Transverse colon (tissue), 4 donors: ENCODE measurements around the gene ABHD16A.

Experiments used
- CTCF ChIP-seq, 5 experiments: fragments of 200-600 bp in 3 of 5; fragments of 450-650 bp in 2 of 5; sonication (generic) in 3 of 5; IDR thresholded peaks; 1 replicate in 2 of 5; 2 replicates in 3 of 5; pipeline ENCODE4 v1.5.1; 2016 to 2017; ENCODE audit warnings: antibody characterized with exemption in 5 of 5, inconsistent platforms in 3 of 5, mild to moderate bottlenecking in 2 of 5, moderate library complexity in 1 of 5
- POLR2A ChIP-seq: fragments of 450-650 bp; IDR thresholded peaks from one replicate; pipeline ENCODE4 v1.6.1; 2016; ENCODE audit warnings: antibody characterized with exemption, mild to moderate bottlenecking, moderate library complexity
- POLR2AphosphoS5 ChIP-seq, 3 donors: sonication (generic); formaldehyde crosslinking; IDR thresholded peaks; one replicate each; pipeline ENCODE4 v1.6.1; 2016; ENCODE audit warnings: antibody characterized with exemption in 3 of 3

GRCh38 chr6:31719001-31719400 is 15.9 kb upstream of the ABHD16A start:
- no peak for TF ChIP-seq POLR2AphosphoS5 (IDR thresholded peaks at IDR 0.05)
- TF ChIP-seq POLR2A, result no peak
- no peak for TF ChIP-seq CTCF (IDR thresholded peaks at IDR 0.05)
